Right kidney (tissue), 1 donor: ENCODE measurements around the gene KLHL2.

Experiments used
- DNase-seq: peaks from one replicate; pipeline ENCODE4 v3.0.0-alpha.2; 2016

The KLHL2 gene

GRCh38 chr4:165288639-165289422 is 81.5 kb downstream of the KLHL2 start:
- DNase-seq: no peak

GRCh38 chr4:165289423-165289785 is 82.0 kb downstream of the KLHL2 start:
- no peak for DNase-seq

GRCh38 chr4:165293061-165293460 is 85.7 kb downstream of the KLHL2 start:
- no peak for DNase-seq

- no peak for DNase-seq
Observed at GRCh38 chr4:165293927-165294649, 86.7 kb downstream of the KLHL2 start.

GRCh38 chr4:165294907-165295306 is 87.5 kb downstream of the KLHL2 start:
- DNase-seq: peak; percentile 6

GRCh38 chr4:165297626-165298025 is 90.3 kb downstream of the KLHL2 start:
- no peak for DNase-seq

- DNase-seq: no peak
Observed at GRCh38 chr4:165299399-165300060, 92.2 kb downstream of the KLHL2 start.

- no peak for DNase-seq
Observed at GRCh38 chr4:165301833-165302232, 94.5 kb downstream of the KLHL2 start.

- DNase-seq: no peak
Observed at GRCh38 chr4:165302658-165303057, 95.3 kb downstream of the KLHL2 start.

GRCh38 chr4:165308166-165308565 is 100.8 kb downstream of the KLHL2 start:
- no peak for DNase-seq

- no peak for DNase-seq
Observed at GRCh38 chr4:165308606-165309005, 101.2 kb downstream of the KLHL2 start.

- DNase-seq: no peak
Observed at GRCh38 chr4:165309456-165309855, 102.1 kb downstream of the KLHL2 start.

- DNase-seq: no peak
Observed at GRCh38 chr4:165312506-165312905, 105.1 kb downstream of the KLHL2 start.

GRCh38 chr4:165319030-165319429 is 111.7 kb downstream of the KLHL2 start:
- DNase-seq: no peak

GRCh38 chr4:165319509-165319908 is 112.1 kb downstream of the KLHL2 start:
- DNase-seq: no peak

- DNase-seq: no peak
Observed at GRCh38 chr4:165324236-165324917, 117.0 kb downstream of the KLHL2 start.

- DNase-seq: no peak
Observed at GRCh38 chr4:165324918-165325304, 117.5 kb downstream of the KLHL2 start.

GRCh38 chr4:165325732-165326512 is 118.6 kb downstream of the KLHL2 start:
- peak; percentile 13 for DNase-seq

GRCh38 chr4:165326831-165327210 is 119.5 kb downstream of the KLHL2 start:
- DNase-seq: no peak

- DNase-seq: peak; percentile 94
Observed at GRCh38 chr4:165327211-165328100, 120.1 kb downstream of the KLHL2 start, which contains the start of gene MSMO1. Gene MSMO1 (plus strand): TSS chr4:165327669. CDS start chr4:165333371, 5,702 bp downstream.

- DNase-seq: no peak
Observed at GRCh38 chr4:165328101-165328425, 120.7 kb downstream of the KLHL2 start.
